Hematopoietic multipotent progenitor cell treated with erythropoietin and hydrocortisone succinate and interleukin-3 and kit ligand, for 4 days (in vitro differentiated cells): ENCODE results near the gene TNFSF13B.

Experiments used
- DNase-seq: peaks from one replicate; pipeline ENCODE4 v3.0.0-alpha.2; 2015

The TNFSF13B gene

DNA sequence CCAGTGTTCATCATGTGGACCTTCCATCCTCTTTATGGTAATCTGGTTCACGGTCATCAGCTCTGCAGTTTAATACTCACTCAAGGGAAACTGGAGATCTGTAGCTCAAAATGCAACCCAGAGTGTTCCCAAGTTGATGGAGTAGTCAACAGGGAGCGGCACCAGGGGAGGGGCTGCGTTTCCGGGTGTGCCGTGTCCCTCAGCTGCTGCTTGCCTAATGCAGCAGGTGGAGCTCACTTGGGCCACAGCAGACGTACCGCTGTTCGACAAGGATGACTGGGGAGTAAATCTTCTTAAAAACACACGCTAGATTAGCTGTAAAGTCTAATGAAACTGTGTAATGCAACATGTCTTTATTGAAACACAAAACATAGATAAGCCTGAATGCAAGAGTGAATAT, 81.1 kb downstream of the TNFSF13B start:
- DNase-seq, result no peak

DNA sequence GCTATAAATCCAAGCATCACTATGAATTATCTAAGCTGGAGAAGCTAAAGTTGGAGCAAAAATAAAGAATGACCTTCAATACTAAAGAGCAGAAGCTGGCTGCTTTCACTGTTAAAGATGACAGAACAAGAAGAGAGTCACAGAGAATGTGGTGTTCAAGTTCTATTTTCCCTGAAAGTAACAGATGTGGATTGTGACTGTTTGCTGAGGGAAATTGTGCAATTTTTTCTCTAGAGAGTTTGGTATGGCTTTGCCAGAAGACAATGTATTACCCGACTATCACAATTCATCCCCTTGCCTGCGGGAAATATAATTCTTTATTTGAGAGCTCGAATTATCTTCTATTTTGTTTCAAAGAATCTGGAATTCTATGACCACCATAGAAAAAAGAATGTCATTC, 83.1 kb downstream of the TNFSF13B start:
- DNase-seq, result peak; percentile 57

GRCh38 chr13:108357228-108357627, 87.7 kb downstream of the TNFSF13B start:
- DNase-seq, result no peak
